Measurements from ENCODE around the gene PELI3.

DNA sequence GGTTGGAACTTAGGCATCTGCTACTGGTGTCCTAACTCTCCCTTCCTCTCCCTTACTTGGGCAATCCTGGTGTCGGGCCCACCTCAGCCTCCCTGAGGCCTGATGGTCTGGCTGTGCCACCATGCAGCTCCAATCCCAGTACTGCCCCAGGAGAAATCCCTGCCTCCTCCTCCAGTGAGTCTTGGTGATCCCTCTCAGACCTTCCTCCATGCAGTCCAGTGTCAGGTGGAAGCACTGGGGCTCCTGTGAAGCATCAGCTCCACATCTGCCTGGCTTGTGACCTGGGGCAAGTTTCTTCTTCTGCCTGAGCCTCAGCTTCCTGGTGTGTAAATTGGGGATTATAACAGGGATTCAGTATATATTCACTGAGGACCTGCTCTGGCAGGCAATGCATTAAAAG lies 1.8 kb upstream of the PELI3 start:
- TF ChIP-seq, protein P1, sequence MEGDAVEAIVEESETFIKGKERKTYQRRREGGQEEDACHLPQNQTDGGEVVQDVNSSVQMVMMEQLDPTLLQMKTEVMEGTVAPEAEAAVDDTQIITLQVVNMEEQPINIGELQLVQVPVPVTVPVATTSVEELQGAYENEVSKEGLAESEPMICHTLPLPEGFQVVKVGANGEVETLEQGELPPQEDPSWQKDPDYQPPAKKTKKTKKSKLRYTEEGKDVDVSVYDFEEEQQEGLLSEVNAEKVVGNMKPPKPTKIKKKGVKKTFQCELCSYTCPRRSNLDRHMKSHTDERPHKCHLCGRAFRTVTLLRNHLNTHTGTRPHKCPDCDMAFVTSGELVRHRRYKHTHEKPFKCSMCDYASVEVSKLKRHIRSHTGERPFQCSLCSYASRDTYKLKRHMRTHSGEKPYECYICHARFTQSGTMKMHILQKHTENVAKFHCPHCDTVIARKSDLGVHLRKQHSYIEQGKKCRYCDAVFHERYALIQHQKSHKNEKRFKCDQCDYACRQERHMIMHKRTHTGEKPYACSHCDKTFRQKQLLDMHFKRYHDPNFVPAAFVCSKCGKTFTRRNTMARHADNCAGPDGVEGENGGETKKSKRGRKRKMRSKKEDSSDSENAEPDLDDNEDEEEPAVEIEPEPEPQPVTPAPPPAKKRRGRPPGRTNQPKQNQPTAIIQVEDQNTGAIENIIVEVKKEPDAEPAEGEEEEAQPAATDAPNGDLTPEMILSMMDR (IDR thresholded peaks at IDR 0.05 in 2 of 3, conservative IDR thresholded peaks at IDR 0.05 in 1 of 3; ENCODE audit: control insufficient read depth in 2 of 3, extremely low read depth in 1 of 3, insufficient read depth in 1 of 3, low read depth in 3 of 3, low read length in 3 of 3), result no peak
- TF ChIP-seq BCL11A (IDR thresholded peaks at IDR 0.05; ENCODE audit: low read depth, low read length), result no peak
- TF ChIP-seq, protein P2, sequence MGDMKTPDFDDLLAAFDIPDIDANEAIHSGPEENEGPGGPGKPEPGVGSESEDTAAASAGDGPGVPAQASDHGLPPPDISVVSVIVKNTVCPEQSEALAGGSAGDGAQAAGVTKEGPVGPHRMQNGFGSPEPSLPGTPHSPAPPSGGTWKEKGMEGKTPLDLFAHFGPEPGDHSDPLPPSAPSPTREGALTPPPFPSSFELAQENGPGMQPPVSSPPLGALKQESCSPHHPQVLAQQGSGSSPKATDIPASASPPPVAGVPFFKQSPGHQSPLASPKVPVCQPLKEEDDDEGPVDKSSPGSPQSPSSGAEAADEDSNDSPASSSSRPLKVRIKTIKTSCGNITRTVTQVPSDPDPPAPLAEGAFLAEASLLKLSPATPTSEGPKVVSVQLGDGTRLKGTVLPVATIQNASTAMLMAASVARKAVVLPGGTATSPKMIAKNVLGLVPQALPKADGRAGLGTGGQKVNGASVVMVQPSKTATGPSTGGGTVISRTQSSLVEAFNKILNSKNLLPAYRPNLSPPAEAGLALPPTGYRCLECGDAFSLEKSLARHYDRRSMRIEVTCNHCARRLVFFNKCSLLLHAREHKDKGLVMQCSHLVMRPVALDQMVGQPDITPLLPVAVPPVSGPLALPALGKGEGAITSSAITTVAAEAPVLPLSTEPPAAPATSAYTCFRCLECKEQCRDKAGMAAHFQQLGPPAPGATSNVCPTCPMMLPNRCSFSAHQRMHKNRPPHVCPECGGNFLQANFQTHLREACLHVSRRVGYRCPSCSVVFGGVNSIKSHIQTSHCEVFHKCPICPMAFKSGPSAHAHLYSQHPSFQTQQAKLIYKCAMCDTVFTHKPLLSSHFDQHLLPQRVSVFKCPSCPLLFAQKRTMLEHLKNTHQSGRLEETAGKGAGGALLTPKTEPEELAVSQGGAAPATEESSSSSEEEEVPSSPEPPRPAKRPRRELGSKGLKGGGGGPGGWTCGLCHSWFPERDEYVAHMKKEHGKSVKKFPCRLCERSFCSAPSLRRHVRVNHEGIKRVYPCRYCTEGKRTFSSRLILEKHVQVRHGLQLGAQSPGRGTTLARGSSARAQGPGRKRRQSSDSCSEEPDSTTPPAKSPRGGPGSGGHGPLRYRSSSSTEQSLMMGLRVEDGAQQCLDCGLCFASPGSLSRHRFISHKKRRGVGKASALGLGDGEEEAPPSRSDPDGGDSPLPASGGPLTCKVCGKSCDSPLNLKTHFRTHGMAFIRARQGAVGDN (IDR thresholded peaks at IDR 0.05), result no peak
- TF ChIP-seq EP300 (IDR thresholded peaks at IDR 0.05; ENCODE audit: borderline replicate concordance in 1 of 2, control insufficient read depth in 1 of 2, low read depth in 2 of 2, low read length in 2 of 2), result no peak
- TF ChIP-seq, protein P3, sequence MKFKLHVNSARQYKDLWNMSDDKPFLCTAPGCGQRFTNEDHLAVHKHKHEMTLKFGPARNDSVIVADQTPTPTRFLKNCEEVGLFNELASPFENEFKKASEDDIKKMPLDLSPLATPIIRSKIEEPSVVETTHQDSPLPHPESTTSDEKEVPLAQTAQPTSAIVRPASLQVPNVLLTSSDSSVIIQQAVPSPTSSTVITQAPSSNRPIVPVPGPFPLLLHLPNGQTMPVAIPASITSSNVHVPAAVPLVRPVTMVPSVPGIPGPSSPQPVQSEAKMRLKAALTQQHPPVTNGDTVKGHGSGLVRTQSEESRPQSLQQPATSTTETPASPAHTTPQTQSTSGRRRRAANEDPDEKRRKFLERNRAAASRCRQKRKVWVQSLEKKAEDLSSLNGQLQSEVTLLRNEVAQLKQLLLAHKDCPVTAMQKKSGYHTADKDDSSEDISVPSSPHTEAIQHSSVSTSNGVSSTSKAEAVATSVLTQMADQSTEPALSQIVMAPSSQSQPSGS (IDR thresholded peaks at IDR 0.05; ENCODE audit: low read length), result no peak
- TF ChIP-seq ZNF384 (IDR thresholded peaks at IDR 0.05; ENCODE audit: borderline replicate concordance, low read depth, low read length), result no peak
- no peak for TF ChIP-seq SP1 (IDR thresholded peaks at IDR 0.05; ENCODE audit: low read depth, low read length)
- TF ChIP-seq EZH2 (IDR thresholded peaks at IDR 0.05; ENCODE audit: borderline replicate concordance, control insufficient read depth, low read depth, low read length), result no peak
- TF ChIP-seq, protein P4, sequence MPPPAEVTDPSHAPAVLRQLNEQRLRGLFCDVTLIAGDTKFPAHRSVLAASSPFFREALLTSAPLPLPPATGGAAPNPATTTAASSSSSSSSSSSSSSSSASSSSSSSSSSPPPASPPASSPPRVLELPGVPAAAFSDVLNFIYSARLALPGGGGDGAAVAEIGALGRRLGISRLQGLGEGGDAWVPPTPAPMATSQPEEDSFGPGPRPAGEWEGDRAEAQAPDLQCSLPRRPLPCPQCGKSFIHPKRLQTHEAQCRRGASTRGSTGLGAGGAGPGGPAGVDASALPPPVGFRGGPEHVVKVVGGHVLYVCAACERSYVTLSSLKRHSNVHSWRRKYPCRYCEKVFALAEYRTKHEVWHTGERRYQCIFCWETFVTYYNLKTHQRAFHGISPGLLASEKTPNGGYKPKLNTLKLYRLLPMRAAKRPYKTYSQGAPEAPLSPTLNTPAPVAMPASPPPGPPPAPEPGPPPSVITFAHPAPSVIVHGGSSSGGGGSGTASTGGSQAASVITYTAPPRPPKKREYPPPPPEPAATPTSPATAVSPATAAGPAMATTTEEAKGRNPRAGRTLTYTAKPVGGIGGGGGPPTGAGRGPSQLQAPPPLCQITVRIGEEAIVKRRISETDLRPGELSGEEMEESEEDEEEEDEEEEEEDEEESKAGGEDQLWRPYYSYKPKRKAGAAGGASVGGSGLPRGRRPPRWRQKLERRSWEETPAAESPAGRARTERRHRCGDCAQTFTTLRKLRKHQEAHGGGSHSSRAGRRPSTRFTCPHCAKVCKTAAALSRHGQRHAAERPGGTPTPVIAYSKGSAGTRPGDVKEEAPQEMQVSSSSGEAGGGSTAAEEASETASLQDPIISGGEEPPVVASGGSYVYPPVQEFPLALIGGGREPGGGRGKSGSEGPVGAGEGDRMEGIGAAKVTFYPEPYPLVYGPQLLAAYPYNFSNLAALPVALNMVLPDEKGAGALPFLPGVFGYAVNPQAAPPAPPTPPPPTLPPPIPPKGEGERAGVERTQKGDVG (CRISPR knock-in tag; IDR thresholded peaks at IDR 0.05), result no peak
- no peak for TF ChIP-seq POLR2AphosphoS5 (IDR thresholded peaks at IDR 0.05; ENCODE audit: low read length)

All from GM12878 (cell line).